HG02852 (cell line): ENCODE measurements around the gene DNAH7.
"Not testable (repeated sequence)": the region's sequence is repeated elsewhere in the genome, so short reads cannot be mapped to it uniquely, and the experiment has no call there.

Source experiments
- ATAC-seq: cut with Tn5 transposase; IDR thresholded peaks from one replicate; pipeline ENCODE4 v1.9.1; 2021; ENCODE audit warnings: mild to moderate bottlenecking, moderate library complexity; ENCODE audit not compliant: unreplicated experiment

DNAH7 gene

DNA sequence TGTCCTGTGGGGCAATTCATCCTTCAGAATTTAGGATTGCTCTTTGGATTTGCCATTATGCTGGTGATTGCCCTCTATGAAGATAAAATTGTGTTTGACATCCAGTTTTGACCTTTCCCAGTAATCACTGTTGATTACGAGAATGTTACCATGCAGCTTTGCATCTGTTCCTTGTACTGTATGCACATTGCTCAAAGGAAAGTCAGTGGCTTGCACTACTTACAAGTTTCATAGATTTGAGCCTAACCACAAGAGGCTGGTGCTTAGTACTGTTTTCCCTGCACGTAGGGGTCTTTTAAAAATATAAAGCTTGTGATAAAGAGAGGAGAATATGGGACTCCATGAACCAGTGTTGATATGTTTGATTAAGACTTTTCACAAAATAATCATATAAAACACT is 333.7 kb downstream of the DNAH7 start:
- ATAC-seq: no peak

DNA sequence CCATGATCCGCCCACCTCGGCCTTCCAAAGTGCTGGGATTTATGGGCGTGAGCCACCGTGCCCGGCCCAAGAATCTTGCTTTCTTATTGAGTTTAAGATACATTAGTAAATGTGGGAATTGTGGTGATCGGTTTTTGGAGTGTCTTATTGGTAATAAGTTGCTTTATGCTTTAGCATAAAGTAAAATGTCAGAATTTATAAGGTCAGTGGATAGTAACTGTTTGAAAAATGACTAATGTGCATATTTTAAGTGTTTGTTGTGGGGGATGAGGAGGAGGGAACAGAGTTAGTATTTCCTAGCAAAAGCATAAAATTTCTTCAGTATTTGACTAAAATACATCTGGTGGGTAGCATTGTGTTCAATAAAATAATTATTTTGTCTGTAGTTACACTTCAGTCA is 334.2 kb downstream of the DNAH7 start:
- no peak for ATAC-seq

DNA sequence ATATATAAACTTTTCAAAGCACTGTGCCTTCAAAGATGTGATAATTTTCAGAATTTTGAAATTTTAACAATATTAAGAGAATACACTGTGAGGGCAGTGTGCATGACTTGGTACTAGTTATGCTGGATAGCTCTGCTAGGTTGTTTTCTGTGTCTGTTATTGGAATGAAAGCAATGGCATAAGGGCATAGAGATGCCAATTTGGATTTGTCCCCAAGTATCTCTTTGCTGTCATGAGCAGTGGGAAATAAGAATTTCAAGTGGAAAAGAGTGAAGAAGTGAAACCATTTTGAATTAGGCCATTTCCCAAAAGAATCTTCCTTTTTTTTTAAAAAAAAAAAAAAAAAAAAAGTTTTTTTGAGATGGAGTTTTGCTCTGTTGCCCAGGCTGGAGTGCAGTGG is 334.8 kb downstream of the DNAH7 start:
- ATAC-seq: no peak

GRCh38 chr2:195732574-195732973 is 336.1 kb downstream of the DNAH7 start:
- no peak for ATAC-seq

DNA sequence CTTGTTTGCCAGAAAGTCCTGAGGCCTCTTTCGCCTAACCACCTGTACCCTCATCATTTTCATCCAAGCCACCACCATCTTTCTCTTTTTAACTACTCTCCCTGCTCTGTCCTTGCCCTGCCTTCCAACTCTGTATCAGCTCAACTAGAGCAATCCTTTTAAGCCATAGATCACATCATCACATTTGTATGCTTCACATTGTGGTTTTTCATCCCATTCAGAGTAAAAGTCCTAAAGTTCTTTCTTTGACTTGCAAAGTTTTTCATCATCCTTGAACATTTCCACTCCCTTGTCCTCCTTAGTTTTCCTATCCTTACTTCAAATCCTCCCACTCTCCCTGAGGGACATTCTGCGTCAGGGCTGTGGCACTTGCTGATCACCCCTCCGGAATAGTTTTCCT is 337.7 kb downstream of the DNAH7 start:
- no peak for ATAC-seq

DNA sequence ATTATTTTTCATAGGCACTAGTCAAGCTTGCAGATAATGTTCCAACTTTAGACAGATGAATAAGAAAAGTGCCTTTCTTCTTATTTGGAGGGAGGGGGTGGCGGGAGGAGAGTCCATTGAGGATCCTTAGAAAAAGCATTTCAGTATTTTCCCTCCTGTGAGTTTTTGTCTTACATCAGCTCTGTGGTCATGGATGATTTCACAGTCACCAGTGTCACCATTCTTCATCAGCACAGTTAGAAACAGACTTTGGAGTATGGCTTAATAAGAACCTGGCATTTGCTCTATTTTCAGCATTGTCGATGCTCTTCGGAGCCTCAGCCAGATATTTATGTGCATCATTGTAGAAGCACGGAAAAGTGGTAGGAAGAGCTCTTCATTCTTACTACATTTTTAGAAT is 341.5 kb downstream of the DNAH7 start:
- no peak for ATAC-seq

GRCh38 chr2:195722075-195722474 is 346.6 kb downstream of the DNAH7 start:
- ATAC-seq: no peak

- no peak for ATAC-seq
Observed at GRCh38 chr2:195721042-195721441, 347.6 kb downstream of the DNAH7 start.

- no peak for ATAC-seq
Observed at GRCh38 chr2:195716466-195716865, 352.2 kb downstream of the DNAH7 start.

GRCh38 chr2:195711478-195711877 is 357.2 kb downstream of the DNAH7 start:
- no peak for ATAC-seq

DNA sequence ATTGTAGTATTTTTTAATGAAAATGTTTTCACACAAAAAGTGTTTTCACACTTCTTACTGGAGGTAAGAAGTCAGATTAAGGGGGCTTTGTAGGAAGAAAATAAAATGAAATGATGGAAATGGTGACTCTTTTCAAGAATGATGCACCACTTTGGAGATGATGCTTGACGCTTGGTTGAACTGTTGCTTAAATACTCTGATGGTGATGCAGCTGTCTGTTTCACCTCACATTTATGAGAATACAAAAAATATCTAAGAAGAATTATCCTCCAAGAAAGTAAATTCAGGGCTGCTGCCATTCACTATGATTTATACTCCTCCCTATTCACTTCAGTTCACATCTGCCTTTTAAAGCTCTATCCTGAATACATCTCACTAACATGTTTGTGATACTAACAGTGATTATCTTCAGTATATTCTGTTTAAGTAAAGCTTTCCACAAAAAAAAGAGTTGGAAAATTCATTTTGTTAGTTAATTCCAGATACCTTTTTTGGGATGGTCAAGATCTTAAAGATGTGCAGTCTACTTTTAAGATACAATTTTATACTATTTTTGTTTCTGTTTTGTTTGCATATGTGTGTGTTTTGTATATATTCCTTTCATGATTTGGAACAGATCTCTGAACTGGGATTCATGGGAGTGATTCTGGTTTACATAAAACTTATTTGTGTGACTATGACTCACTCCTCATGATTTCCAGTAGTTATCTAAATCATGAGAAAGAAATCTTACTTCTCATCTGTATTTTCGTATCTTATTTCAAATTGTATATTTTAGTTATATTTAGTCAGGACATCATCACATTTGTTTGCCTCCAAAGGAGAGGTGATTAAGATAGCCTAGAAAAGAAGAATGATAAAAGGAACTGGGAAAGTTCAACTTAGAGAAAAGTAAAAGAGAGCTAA is 358.5 kb downstream of the DNAH7 start:
- ATAC-seq: no peak

GRCh38 chr2:195706161-195706900 is 362.3 kb downstream of the DNAH7 start:
- no peak for ATAC-seq

DNA sequence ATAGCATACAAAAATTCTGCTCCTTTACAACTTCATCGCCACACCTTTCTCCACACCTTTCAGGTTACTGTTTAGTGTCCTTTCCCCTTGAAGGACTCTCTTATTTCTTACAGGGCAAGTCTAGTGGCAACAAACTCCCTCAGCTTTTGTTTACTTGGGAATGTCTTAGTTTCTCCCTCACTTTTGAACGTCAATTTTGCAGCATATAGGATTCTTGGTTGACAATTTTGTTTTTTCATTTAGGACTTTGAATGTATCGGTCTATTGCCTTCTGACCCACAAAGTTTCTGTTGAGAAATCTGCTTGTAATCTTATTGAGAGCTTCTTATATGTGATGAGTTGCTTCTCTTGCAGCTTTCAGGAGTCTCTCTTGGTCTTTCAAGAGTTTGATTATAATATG is 368.2 kb downstream of the DNAH7 start:
- ATAC-seq: no peak

DNA sequence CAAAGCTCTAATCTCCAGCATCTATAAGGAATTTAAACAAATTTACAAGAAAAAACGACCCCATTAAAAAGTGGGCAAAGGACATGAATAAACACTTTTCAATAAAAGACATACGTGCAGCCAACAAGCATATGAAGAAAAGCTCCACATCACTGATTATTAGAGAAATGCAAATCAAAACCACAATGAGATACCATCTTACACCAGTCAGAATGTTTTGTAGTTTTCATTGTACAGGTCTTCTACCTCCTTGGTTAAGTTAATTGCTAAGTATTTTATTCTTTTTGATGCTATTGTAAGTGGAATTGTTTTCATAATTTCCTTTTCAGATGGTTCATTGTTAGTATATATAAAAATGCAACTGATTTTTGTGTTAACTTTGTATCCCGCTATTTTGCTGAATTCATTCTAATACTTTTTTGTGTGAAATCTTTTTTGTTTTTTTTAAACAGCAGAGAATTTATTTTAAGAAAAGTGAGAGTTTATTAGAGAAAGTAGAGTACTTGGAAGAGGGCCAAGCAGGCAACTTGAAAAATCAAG is 370.9 kb downstream of the DNAH7 start:
- ATAC-seq: no peak

- ATAC-seq: no peak
Observed at GRCh38 chr2:195696012-195696411, 372.6 kb downstream of the DNAH7 start.

- no peak for ATAC-seq
Observed at GRCh38 chr2:195695002-195695631, 373.5 kb downstream of the DNAH7 start.

GRCh38 chr2:195694553-195694952 is 374.1 kb downstream of the DNAH7 start:
- no peak for ATAC-seq

GRCh38 chr2:195692531-195692930 is 376.1 kb downstream of the DNAH7 start:
- not testable (repeated sequence) for ATAC-seq
